GM23338 (cell line): Measurements from ENCODE around the gene WFS1.

Experiments
- CTCF ChIP-seq, 2 experiments: fragments of 200-600 bp in 1 of 2; sonication (generic) in 1 of 2; conservative IDR thresholded peaks; 2 replicates each; pipeline versions ENCODE4 v1.5.1 to v1.6.1; 2016 to 2017; ENCODE audit warnings: antibody characterized with exemption in 2 of 2, low read depth in 2 of 2, mild to moderate bottlenecking in 2 of 2, moderate library complexity in 1 of 2
- EZH2 ChIP-seq: fragments of 200-600 bp; sonication (generic); IDR thresholded peaks from one replicate; pipeline ENCODE4 v1.8.0; 2017; ENCODE audit warnings: antibody characterized with exemption, mild to moderate bottlenecking, low read depth; ENCODE audit not compliant: unreplicated experiment
- EZH2phosphoT487 ChIP-seq: fragments of 200-600 bp; sonication (generic); IDR thresholded peaks from one replicate; pipeline ENCODE4 v1.8.1; 2018; ENCODE audit warnings: antibody characterized with exemption; ENCODE audit not compliant: unreplicated experiment
- NANOG ChIP-seq: IDR thresholded peaks from 2 replicates; pipeline ENCODE4 v1.6.1; 2016; ENCODE audit warnings: antibody characterized with exemption, borderline replicate concordance
- POLR2AphosphoS5 ChIP-seq: IDR thresholded peaks from 2 replicates; pipeline ENCODE4 v1.6.1; 2016; ENCODE audit warnings: antibody characterized with exemption, low read depth
- ZNF114 ChIP-seq: fragments of 250-450 bp; sonication (Bioruptor Pico); IDR thresholded peaks from 2 replicates; pipeline ENCODE4 v1.5.0; 2020; ENCODE audit warnings: mild to moderate bottlenecking, moderate library complexity

- TF ChIP-seq CTCF (conservative IDR thresholded peaks at IDR 0.05; ENCODE audit: low read depth in 2 of 2), result no peak
- TF ChIP-seq POLR2AphosphoS5, result no peak
- TF ChIP-seq NANOG, result no peak
- TF ChIP-seq ZNF114, result no peak
- no peak for TF ChIP-seq EZH2phosphoT487
- TF ChIP-seq EZH2, result no peak
Measured at GRCh38 chr4:6345866-6346265, 76.2 kb downstream of the WFS1 start.
